ENCODE measurements around the gene DENND2D.

The DENND2D gene

GRCh38 chr1:111199881-111200801 is at the start of gene DENND2D:
DENND2D (minus strand) TSS chr1:111200646; CDS start chr1:111200459, 187 bp downstream.
- in situ Hi-C loops (cut with HindIII; ENCODE audit: low sequenced_read_pairs) = loop anchor here (25.0 kb wide), 1 partner anchor 212 kb away; no protein-coding TSS in a partner anchor

GRCh38 chr1:111249960-111250359 is 49.5 kb upstream of the DENND2D start:
- in situ Hi-C loops (cut with HindIII; ENCODE audit: low sequenced_read_pairs) = no loop called here

- in situ Hi-C loops (cut with HindIII; ENCODE audit: low sequenced_read_pairs) = no loop called here
Measured at GRCh38 chr1:111247125-111247838, 46.8 kb upstream of the DENND2D start.

GRCh38 chr1:111242805-111243523 is 42.5 kb upstream of the DENND2D start:
- in situ Hi-C loops (cut with HindIII; ENCODE audit: low sequenced_read_pairs) = no loop called here

GRCh38 chr1:111241797-111242196 is 41.4 kb upstream of the DENND2D start:
- in situ Hi-C loops (cut with HindIII; ENCODE audit: low sequenced_read_pairs) = no loop called here

- in situ Hi-C loops (cut with HindIII; ENCODE audit: low sequenced_read_pairs) = no loop called here
Measured at GRCh38 chr1:111238056-111238795, 37.8 kb upstream of the DENND2D start.

- in situ Hi-C loops (cut with HindIII; ENCODE audit: low sequenced_read_pairs) = no loop called here
Measured at GRCh38 chr1:111236806-111237205, 36.4 kb upstream of the DENND2D start.

GRCh38 chr1:111236379-111236778 is 35.9 kb upstream of the DENND2D start:
- in situ Hi-C loops (cut with HindIII; ENCODE audit: low sequenced_read_pairs) = no loop called here

- in situ Hi-C loops (cut with HindIII; ENCODE audit: low sequenced_read_pairs) = no loop called here
Measured at GRCh38 chr1:111234866-111235265, 34.4 kb upstream of the DENND2D start.

- in situ Hi-C loops (cut with HindIII; ENCODE audit: low sequenced_read_pairs) = no loop called here
Measured at GRCh38 chr1:111234258-111234657, 33.8 kb upstream of the DENND2D start.

- in situ Hi-C loops (cut with HindIII; ENCODE audit: low sequenced_read_pairs) = no loop called here
Measured at GRCh38 chr1:111232134-111232533, 31.7 kb upstream of the DENND2D start.

GRCh38 chr1:111228748-111229126 is 28.3 kb upstream of the DENND2D start:
- in situ Hi-C loops (cut with HindIII; ENCODE audit: low sequenced_read_pairs) = no loop called here

GRCh38 chr1:111227851-111228747 is 27.7 kb upstream of the DENND2D start:
- in situ Hi-C loops (cut with HindIII; ENCODE audit: low sequenced_read_pairs) = no loop called here

- in situ Hi-C loops (cut with HindIII; ENCODE audit: low sequenced_read_pairs) = no loop called here
Measured at GRCh38 chr1:111227434-111227833, 27.0 kb upstream of the DENND2D start, which contains the start of gene CHI3L2. CHI3L2 (plus strand) TSS chr1:111227713; CDS start chr1:111227730, 17 bp downstream.

- in situ Hi-C loops (cut with HindIII; ENCODE audit: low sequenced_read_pairs) = no loop called here
Measured at GRCh38 chr1:111225717-111226400, 25.4 kb upstream of the DENND2D start.

GRCh38 chr1:111225091-111225490 is 24.6 kb upstream of the DENND2D start:
- in situ Hi-C loops (cut with HindIII; ENCODE audit: low sequenced_read_pairs) = no loop called here

- in situ Hi-C loops (cut with HindIII; ENCODE audit: low sequenced_read_pairs) = loop anchor here (25.0 kb wide), 1 partner anchor 189 kb away; no protein-coding TSS in a partner anchor
Measured at GRCh38 chr1:111223126-111223685, 22.8 kb upstream of the DENND2D start.

Measured in DLD1 (cell line).